C4-2B (cell line): ENCODE results near the gene EIF4A2.

Source experiments
- H3K27ac ChIP-seq: fragments of 450-650 bp; 2 replicates; pipeline ENCODE4 v1.5.1; 2017
- CTCF ChIP-seq: fragments of 450-650 bp; conservative IDR thresholded peaks from 2 replicates; pipeline ENCODE4 v1.5.1; 2017; ENCODE audit warnings: mild to moderate bottlenecking
- ZFX ChIP-seq: fragments of 450-650 bp; IDR thresholded peaks from 2 replicates; pipeline ENCODE4 v1.6.1; 2017

The EIF4A2 gene

DNA sequence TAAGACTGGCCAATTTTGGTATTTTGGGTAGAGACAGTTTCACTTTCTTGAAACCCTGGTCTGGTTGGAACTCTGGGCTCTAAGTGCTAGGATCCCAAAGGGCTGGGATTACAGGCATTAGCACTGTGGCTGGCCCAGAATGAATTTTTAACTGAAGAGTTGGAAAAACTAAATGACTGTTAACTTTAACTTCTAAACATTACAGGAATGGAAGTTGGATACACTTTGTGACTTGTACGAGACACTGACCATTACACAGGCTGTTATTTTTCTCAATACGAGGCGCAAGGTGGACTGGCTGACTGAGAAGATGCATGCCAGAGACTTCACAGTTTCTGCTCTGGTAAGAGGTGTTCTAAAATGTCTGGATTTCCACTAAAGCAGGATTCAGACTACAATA, 3.5 kb downstream of the EIF4A2 start:
- H3K27ac ChIP-seq, result no peak overlapping the region
- TF ChIP-seq ZFX (no peak), CTCF (no peak)

- TF ChIP-seq CTCF (no peak), ZFX (no peak)
- no peak overlapping the region for H3K27ac ChIP-seq
Observed at GRCh38 chr3:186787642-186788481, 4.5 kb downstream of the EIF4A2 start.

DNA sequence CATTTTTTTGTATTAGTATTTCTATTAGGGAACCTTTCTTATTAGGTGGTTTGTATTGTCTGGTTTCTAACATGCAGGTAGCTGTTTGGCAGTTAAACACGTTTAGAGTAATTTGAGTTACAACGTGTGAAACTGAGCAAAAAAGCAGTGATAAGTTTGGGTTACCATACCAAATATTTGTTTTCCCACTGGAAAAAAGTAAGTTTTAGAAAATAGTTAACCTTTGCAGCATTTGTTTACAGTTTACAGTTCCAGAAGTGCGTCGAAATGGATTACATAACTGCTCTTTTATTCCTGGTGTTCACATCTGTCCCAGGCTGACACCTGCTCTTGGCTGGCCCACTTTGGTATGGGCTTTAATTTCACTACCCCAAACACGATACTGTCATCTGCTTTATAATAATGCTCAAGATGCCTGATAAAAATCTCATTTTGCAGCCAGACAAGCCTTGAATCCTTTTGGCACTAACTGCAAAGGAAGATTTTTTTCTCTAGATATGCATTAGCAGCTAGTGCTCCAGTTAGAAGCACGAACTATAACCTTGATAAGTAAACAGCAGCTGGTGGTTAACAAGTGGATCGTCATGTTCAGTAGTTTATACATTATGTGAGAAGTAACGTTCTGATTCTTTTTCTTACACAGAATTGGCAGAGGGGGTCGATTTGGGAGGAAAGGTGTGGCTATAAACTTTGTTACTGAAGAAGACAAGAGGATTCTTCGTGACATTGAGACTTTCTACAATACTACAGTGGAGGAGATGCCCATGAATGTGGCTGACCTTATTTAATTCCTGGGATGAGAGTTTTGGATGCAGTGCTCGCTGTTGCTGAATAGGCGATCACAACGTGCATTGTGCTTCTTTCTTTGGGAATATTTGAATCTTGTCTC, 5.3 kb downstream of the EIF4A2 start:
- no peak overlapping the region for H3K27ac ChIP-seq
- TF ChIP-seq CTCF, result no peak
- TF ChIP-seq ZFX, result no peak

GRCh38 chr3:186789554-186790260, 6.3 kb downstream of the EIF4A2 start:
- no peak for TF ChIP-seq CTCF
- TF ChIP-seq ZFX, result no peak
- H3K27ac ChIP-seq, result no peak overlapping the region

- no peak overlapping the region for H3K27ac ChIP-seq
- TF ChIP-seq ZFX (no peak), CTCF (no peak; the same call in 1 of the 2 replicates)
Observed at GRCh38 chr3:186790261-186790981, 7.0 kb downstream of the EIF4A2 start.

DNA sequence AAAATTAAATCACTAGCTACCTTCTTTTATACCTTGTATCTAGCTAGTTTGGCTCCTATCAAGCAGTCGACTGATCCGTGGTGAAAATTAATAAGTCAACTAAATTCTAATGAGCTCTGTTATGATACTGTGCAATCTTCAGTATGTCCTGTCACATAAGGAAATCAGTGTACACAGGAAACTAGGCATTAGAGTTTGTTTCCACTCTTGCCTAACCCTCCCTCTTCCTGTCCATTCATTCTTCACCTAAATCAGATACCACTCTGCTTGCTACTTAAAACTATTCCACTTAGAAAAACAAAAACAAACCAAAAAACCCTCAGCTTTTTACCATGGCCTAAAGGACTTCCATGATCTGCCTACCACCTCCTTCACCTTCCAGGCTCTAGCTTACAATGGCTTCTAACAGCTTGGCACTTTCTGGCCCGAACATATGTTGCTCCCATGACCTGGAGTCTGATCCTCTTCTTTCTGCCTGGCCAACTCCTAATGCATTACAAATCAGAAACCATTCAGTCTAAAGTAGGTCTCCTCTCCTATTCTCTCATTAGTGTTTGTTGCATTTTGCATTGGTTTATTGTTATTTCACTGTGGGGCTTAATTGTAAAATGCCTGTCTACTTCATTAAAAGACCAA, 15.0 kb downstream of the EIF4A2 start:
- no peak for TF ChIP-seq CTCF
- no peak for TF ChIP-seq ZFX

More for the DNA sequence above, 15.0 kb downstream of the EIF4A2 start:
- no peak overlapping the region for H3K27ac ChIP-seq
